ENCODE data around the gene CRACR2B.
A peak's percentile ranks its signal among the peaks of the same experiment; 100 is the strongest.

The CRACR2B gene

GRCh38 chr11:813072-813455 is 14.7 kb upstream of the CRACR2B start:
- H3K9me3 ChIP-seq, result no peaks in the 10 kb centered on the region
- no peak overlapping the region for H3K4me3 ChIP-seq (ENCODE audit: low read depth, low read length)
- no peak for DNase-seq
- no peaks in the 10 kb centered on the region for H3K27me3 ChIP-seq
- no peak for TF ChIP-seq CTCF (IDR thresholded peaks at IDR 0.05; ENCODE audit: low read depth, low read length)
- H3K36me3 ChIP-seq, result peaks cover 29% of the 10 kb centered on the region
- peaks cover 2% of the 10 kb centered on the region; the same call in 1 of the 2 replicates for H3K4me1 ChIP-seq

GRCh38 chr11:813456-814096 is 14.1 kb upstream of the CRACR2B start:
- no peak for DNase-seq
- Histone ChIP-seq H3K4me1 (peaks cover 2% of the 10 kb centered on the region; the same call in 1 of the 2 replicates), H3K27me3 (no peaks in the 10 kb centered on the region), H3K4me3 (ENCODE audit: low read depth, low read length) (no peak overlapping the region), H3K36me3 (peaks cover 29% of the 10 kb centered on the region), H3K9me3 (no peaks in the 10 kb centered on the region)
- no peak for TF ChIP-seq CTCF (IDR thresholded peaks at IDR 0.05; ENCODE audit: low read depth, low read length)

GRCh38 chr11:815675-816432 is 11.9 kb upstream of the CRACR2B start:
- no peak for TF ChIP-seq CTCF (IDR thresholded peaks at IDR 0.05; ENCODE audit: low read depth, low read length)
- peaks cover 2% of the 10 kb centered on the region; the same call in 1 of the 2 replicates for H3K4me1 ChIP-seq
- DNase-seq, result no peak
- no peak overlapping the region for H3K4me3 ChIP-seq (ENCODE audit: low read depth, low read length)
- H3K36me3 ChIP-seq, result peaks cover 29% of the 10 kb centered on the region
- no peaks in the 10 kb centered on the region for H3K9me3 ChIP-seq
- no peaks in the 10 kb centered on the region for H3K27me3 ChIP-seq

GRCh38 chr11:816433-816779 is 11.3 kb upstream of the CRACR2B start:
- Histone ChIP-seq H3K36me3 (peaks cover 24% of the 10 kb centered on the region), H3K4me1 (no peaks in the 10 kb centered on the region), H3K4me3 (ENCODE audit: low read depth, low read length) (no peak overlapping the region), H3K9me3 (no peaks in the 10 kb centered on the region), H3K27me3 (no peaks in the 10 kb centered on the region)
- no peak for TF ChIP-seq CTCF (IDR thresholded peaks at IDR 0.05; ENCODE audit: low read depth, low read length)
- no peak for DNase-seq

DNA sequence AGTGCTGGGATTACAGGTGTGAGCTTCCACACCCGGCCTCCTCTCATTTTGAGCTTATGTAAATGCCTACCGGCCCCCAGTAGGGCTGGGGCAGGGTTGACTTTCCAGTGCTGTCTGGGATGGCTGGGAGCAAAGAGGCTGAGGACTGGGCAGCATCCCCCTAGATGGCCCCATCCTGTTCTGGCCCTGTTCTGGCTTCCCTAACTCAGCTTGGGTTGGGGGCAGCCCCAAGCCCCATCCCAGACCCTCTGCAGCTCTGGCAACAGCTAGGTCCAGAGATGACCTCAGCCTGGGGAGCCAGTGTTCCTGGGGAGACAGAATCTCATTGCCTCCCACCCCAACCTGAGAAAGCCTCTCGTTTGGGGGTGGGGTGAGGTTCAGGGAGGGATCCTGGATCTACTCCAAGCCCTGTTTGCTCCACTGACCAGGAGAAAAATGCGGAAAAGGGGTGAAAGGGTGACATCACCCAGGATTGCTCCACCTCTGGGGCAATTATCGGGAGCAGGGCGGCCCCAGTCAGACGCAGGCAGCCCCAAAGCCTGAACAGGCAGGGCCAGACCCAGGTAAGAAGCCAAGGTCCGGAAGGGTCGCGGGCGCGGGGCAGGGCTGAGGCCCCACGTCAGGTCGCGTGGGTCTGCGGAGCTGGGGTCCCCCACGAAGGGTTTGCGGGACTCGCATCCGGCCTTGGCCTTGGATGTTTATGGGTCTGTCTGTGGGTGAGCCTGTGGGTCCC is 9.2 kb upstream of the CRACR2B start, which contains the start of gene PNPLA2:
PNPLA2 (plus strand) TSS at position 519 of the 733 bp plus-strand sequence. CDS start 805 bp downstream, outside the sequence.
- H3K9me3 ChIP-seq, result no peaks in the 10 kb centered on the region
- no peaks in the 10 kb centered on the region for H3K27me3 ChIP-seq
- H3K36me3 ChIP-seq, result peaks cover 2% of the 10 kb centered on the region
- DNase-seq, result no peak
- no peaks in the 10 kb centered on the region for H3K4me1 ChIP-seq
- TF ChIP-seq CTCF (IDR thresholded peaks at IDR 0.05; ENCODE audit: low read depth, low read length), result no peak
- peak within 1 kb of the TSS; percentile 53 for H3K4me3 ChIP-seq (ENCODE audit: low read depth, low read length)

Measured in BE2C (cell line).